ENCODE measurements around the gene WDHD1.
"Not testable (repeated sequence)": the region's sequence is repeated elsewhere in the genome, so short reads cannot be mapped to it uniquely, and the experiment has no call there.

Gene WDHD1

GRCh38 chr14:55047301-55048053 is 20.6 kb upstream of the WDHD1 start:
- no peak for DNase-seq

- no peak for DNase-seq
These were observed 18.2 kb upstream of the WDHD1 start for GRCh38 chr14:55045087-55045486.

GRCh38 chr14:55043528-55043927 is 16.6 kb upstream of the WDHD1 start:
- no peak for DNase-seq

- DNase-seq = no peak
These were observed 11.8 kb upstream of the WDHD1 start for GRCh38 chr14:55038708-55039107.

- not testable (repeated sequence) for DNase-seq
These were observed 11.1 kb upstream of the WDHD1 start for GRCh38 chr14:55037995-55038394.

GRCh38 chr14:55031190-55031589 is 4.3 kb upstream of the WDHD1 start:
- DNase-seq = no peak

- DNase-seq = no peak
These were observed 1.6 kb upstream of the WDHD1 start for GRCh38 chr14:55028476-55028875.

GRCh38 chr14:55028066-55028465 is 1.2 kb upstream of the WDHD1 start:
- peak; percentile 9 to 59 (median 17) for DNase-seq

- DNase-seq = peak in 1 of 3 experiments; percentile 59
These were observed 482 bp downstream of the WDHD1 start for GRCh38 chr14:55026441-55026792.

GRCh38 chr14:55025948-55026347 is 951 bp downstream of the WDHD1 start:
- peak in 1 of 3 experiments; percentile 65 for DNase-seq

- DNase-seq = not testable (repeated sequence)
These were observed 2.5 kb downstream of the WDHD1 start for GRCh38 chr14:55024365-55024764.

GRCh38 chr14:55019968-55020554 is 6.8 kb downstream of the WDHD1 start:
- DNase-seq = no peak

GRCh38 chr14:55015006-55015405 is 11.9 kb downstream of the WDHD1 start:
- no peak for DNase-seq

- DNase-seq = no peak
These were observed 21.8 kb downstream of the WDHD1 start for GRCh38 chr14:55005071-55005470.

GRCh38 chr14:55000381-55000780 is 26.5 kb downstream of the WDHD1 start:
- DNase-seq = no peak

GRCh38 chr14:54985156-54985555 is 41.7 kb downstream of the WDHD1 start:
- DNase-seq = no peak

GRCh38 chr14:54981698-54982097 is 45.2 kb downstream of the WDHD1 start:
- peak in 1 of 3 experiments; percentile 23 for DNase-seq

GRCh38 chr14:54979039-54979438 is 47.9 kb downstream of the WDHD1 start:
- no peak for DNase-seq

- no peak for DNase-seq
These were observed 50.6 kb downstream of the WDHD1 start for GRCh38 chr14:54976316-54976715.

- no peak for DNase-seq
These were observed 51.0 kb downstream of the WDHD1 start for GRCh38 chr14:54975856-54976255.

- DNase-seq = no peak
These were observed 52.0 kb downstream of the WDHD1 start for GRCh38 chr14:54974788-54975414.

- DNase-seq = no peak
These were observed 59.4 kb downstream of the WDHD1 start for GRCh38 chr14:54967496-54967895.

- DNase-seq = no peak
These were observed 71.8 kb downstream of the WDHD1 start for GRCh38 chr14:54955143-54955542.

GRCh38 chr14:54953609-54954008 is 73.3 kb downstream of the WDHD1 start:
- not testable (repeated sequence) for DNase-seq
